Stimulated activated CD4-positive, alpha-beta T cell treated with anti-CD3 and anti-CD28 coated beads, Interleukin-4, amount 100 ng/mL, for 24 hours (primary cell): ENCODE data around the gene STRADA.
A peak's percentile ranks its signal among the peaks of the same experiment; 100 is the strongest.
"Not testable (repeated sequence)": the region's sequence is repeated elsewhere in the genome, so short reads cannot be mapped to it uniquely, and the experiment has no call there.

Experiments used
- DNase-seq: peaks from one replicate; pipeline ENCODE4 v3.0.0-alpha.2; 2020

The STRADA gene

DNA sequence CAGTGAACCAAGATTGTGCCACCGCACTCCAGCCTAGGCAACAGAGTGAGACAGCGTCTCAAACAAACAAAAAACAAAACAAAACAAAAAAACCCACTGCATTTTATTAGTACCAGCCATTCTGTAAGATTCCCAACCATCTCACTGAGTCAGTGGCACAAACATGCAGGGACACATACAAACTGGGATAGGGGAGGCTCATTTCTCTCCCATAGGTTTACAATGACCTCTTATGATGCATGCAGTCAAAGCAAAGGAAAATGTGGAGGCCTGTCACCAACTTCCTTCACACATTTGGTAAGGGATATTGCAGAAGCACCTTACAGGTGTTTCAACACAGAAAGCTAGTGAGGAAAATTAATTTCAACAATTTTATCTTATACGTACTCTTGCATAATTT, 12.4 kb upstream of the STRADA start:
- DNase-seq: no peak

DNA sequence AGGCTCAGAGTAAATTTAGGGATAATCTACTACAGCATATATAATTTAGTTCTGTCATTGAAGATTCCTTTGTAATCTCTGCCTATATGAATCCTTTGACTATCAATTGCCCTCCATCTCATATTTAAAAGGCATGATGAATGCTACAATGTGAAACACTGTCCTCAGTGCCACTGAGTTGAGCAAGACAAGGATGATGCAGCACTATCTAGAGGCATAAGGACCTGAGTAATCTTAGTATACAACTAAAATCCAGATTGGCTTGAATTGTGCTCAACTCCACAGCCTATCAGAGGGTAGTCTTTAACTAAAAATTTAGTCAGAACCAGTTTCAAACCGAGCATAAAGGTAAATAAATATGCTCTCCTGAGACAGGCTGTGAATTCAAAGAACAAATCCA, 11.6 kb upstream of the STRADA start:
- no peak for DNase-seq

DNA sequence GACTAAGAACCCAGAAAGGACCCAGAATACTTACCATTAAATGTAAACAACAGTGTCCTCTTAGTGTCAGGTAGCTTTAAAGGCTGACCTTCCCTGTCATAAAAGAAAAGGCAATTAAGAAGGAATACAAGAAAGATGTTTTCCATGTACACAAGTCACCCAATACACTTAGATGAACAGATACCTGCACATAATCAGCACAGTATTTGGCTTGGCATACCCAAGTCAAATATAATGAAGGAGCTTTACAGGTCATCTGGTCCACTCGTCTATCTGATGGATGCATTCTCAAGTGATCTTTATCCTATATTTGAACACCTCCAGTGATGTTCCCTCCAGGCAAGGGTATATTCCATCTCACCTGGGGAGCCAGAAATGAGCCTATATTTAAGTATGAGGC, 11.1 kb upstream of the STRADA start:
- no peak for DNase-seq

DNA sequence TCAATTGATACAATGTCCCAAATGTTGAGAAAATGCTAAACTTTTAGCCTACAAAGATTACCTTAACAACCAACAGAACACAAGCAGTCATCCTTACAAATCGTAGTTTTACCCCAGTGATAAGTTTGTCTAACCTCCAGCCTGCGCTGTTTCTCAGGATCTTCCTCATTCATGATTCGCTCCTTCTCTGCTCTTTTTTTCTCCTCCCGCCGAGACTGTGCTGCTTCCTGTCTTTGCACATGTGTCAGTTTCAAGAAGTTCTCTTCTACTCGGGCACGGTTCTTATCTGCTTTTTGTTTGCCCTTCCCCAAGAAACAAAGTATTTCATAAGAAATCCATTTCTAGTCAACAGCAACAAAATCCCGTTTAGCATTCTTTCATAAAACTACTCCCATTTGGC, 10.2 kb upstream of the STRADA start:
- peak; percentile 11 for DNase-seq

DNA sequence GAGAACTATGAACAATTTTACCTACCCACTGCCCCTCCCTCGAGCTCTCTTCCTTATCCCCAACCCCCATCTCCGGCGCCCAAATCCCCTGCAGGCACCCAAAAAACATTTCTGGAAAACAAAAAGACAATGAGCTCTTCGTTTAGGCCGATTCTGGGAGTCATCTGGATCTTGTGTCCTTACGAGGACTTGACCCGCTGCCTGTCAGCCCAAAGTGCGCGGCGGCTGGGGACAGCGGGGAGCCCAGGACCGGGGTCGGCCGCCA, 524 bp downstream of the STRADA start:
- DNase-seq: no peak

DNA sequence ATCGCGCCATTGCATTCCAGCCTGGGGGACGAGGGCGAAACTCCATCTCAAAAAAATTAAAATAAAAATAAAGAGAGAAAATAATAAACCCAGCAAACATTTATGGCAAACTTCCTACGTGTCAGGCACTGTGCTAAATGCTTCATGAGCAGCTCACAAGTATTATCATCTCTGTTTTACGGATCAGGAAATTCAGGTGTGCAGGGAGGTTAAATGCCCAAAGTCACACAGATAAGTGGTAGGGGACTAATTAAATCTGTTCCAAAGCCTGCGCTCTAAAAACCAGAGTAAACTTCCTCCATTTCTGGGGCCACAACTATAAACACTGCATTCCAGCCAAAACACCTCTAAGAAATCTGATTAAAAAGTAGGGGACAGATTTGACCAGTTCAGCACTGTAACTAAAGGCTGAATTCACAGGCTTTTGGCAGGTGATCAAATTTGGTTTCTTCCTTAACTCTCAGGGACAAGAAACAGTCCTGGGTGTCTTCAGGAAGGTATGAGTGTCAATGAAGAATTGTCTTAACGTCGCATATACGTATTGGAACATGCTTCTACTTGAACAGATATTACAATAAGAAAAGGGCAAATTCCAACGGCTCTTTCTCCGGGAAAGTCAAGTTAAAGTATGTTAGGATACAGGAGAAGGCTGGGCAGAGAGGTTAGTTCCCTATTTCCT, 996 bp downstream of the STRADA start:
- no peak for DNase-seq

DNA sequence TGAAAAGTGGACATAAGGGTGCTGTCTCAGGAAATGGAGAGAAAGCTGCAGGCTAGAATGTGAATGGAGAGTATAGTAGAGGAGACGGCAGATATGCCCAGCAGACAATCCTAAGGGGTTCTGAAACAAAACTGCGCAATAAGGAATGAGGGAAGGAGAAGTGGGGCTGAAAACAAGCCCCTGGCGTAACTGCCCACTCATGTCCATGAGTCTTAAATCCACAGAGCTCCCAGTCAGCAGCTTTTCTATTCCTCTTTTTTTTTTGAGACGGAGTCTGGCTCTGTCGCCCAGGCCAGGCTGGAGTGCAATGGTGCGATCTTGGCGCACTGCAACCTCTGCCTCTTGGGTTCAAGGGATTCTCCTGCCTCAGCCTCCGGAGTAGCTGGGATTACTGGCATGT, 5.9 kb downstream of the STRADA start:
- DNase-seq: no peak

DNA sequence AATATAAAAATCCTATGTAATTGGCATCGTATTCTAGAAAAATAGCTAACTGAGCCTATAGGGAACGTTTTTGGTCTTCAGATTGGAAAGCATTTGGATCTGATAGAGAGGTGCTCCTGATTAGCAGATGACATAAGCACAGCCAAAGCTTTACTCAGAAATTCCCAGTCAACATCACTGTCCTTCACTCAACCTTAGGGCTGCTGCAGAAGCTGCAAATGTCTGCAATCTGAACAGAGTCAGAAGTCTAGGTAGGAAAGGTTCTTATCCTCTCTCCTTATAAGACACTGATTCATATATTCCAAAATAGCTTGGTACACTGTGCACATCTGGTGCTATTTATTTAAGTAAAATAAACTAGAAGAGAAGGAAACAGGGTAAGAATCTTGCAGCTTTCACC, 19.2 kb downstream of the STRADA start:
- no peak for DNase-seq

DNA sequence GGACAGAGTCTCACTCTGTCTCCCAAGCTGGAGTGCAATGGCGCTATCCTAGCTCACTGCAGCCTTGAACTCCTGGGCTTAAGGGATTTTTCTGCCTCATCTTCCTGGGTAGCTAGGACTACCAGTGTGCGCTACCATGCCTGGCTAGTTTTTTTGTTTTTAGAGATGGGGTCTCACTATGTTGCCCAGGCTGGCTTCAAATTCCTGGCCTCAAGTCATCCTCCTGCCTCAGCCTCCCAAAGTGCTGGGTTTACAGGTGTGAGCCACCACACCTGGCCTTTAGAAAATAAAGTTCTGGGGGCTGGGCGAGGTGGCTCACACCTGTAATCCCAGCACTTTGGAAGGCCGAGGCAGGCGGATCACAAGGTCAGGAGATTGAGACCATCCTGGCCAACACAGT, 21.4 kb downstream of the STRADA start:
- DNase-seq: not testable (repeated sequence)

DNA sequence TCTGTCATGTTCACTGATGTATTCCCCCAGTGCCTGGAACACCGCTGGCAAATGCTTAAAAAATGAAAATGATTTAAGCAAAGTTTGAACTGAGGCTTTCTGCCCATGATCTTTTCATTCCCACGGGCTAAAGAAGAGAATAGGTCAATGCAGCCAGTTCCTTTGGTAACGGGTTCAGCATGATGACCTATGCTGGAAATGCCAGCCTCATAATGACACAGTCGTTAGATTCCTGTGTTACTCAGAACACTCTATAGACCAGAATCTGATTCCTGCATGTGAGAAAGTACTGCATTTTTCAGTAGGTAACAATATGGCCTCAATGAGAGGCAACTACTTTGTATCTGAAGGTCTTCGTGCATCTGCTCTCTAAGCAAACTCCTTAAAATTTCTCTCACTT, 22.6 kb downstream of the STRADA start:
- no peak for DNase-seq

DNA sequence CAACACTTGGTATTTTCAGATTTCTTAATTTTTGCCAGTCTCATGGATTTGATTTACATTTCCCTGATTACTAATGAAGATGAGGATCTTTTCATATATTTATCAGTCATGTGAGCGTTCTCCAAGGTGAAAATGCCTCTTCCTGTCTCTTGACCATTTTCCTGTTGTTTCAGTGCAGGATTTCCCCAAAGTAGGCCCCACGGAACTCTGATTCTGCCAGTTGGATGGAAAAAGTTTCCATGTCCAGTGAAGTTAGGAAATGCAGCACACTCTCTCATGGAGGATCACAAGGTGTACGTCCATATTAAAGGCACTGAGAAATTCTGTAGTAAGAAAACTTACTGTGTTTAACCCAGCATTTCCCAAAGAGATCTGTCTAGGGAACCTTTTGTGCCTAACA, 25.2 kb downstream of the STRADA start:
- no peak for DNase-seq

DNA sequence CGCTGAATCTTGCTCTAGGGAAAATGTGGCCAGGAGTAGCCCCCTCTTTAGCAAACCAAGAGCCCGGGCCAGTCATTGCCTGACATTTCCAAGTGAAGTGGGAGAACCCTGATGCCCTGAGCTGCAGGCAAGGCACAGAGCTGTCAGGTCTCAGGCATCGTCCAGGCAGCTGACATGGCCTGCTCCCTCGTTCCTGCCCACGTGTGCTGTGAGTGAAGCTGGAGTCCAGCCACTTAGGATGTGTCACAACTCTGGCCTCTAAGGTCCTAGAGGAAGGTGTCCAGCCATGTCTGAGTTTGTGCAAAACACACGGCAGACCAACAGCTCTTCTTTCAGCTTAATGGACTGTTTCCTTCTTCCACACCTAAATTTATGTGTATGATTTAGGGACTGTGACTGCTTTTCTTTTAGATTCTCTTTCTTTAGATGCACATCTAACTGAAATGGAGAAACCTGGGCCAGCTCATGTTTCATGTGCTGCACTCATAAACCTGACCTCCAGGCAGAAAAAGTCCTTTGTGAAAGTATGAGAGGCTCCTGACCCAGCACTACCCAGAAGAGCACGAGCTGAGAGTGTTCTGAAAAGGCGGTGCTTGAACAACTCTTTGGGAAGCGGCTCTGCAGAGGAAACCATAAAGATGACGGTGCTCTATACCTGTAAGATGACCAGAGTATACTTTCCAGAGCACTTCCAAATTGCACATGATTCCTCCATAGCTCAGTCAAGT, 26.9 kb downstream of the STRADA start:
- no peak for DNase-seq

DNA sequence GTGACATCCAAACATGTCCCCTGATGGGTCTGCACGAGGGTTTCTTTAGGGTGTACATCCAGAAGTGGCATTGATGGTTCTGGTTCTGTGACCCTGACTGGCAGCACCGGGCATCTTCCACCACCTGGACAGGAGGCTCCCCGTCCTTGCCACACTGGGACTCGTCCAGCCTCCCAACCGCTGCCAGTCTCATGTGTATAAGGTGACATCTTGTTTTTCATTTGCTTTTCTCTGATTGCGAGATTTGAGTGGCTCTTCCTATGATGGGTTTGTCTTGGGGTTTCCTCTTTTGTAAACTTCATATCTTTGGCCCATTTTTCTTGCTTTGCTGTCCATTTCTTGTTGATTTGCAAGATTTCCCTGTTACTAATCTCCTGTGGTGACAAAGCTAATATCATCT, 32.5 kb downstream of the STRADA start:
- DNase-seq: no peak

DNA sequence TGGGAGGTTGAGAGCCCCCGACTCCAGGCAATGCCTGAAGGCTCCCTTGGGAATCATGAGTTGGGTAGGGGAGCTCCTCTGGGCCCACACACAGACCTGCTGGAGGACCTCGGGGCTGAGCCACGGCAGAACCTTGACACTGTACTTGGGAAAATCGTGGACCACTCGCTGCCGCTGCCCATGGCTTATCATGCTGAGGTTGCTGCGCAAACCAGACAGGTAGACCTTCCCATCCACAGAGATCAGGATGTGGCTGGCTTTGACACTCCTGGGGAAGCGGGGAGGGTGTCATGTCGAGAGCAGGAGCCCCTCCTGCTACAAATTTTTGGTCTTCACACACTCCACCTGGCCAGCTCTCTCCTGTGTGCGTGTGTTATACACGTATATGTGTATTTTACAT, 34.4 kb downstream of the STRADA start:
- DNase-seq: no peak

DNA sequence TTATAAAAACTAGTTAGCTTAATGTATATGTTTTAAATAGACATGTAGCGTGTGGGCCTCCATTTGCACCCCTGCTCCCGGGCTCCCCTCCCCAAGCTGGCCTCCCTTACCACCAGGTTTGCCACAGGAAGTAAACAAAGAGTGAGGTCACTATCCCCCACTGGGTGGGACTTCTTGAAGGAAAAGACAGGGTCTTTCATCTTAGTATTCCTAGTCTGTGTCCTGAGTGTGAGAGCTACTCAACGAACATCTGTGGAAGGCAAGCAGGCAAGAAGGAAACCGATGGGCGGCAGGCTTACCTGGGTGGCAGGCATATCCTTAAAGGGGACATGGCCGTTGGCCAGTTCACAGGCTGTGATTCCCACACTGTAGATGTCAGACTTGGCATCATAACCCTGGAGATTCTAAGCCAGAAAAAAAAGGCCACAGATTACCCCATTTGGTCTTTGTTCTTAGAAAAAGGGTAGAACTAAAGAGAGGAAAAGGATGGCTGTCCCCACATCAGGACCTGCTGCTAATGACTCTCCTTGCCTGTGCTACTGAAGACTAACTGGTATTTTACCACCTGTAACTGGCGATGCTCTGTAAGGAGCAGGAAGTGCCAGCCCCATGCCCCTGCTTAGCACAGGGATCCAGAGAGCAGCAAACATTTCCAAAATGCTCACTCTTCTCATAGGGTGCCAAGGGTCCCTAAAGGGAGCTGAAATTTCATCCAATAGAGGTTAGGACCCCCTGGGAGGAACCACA, 35.1 kb downstream of the STRADA start:
- DNase-seq: no peak

DNA sequence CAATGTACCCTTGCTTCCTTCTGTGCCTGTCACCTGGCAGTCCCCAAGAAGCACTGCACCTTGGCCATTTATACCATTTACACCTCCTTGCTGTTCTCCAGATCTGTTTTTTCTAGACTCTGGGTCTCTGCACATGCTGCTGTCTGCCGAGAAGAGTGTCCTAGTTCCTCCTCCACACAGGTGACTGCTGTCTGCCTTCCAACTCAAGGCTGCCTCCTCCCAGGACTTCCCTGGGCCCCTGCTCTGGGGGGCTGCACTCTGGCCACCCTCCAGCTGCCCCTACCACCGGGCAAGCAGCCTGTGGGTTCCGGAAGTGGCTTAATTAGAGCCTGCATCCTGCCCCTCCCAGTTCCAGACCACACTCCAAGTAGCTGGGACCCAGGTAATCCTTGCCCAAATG, 35.9 kb downstream of the STRADA start:
- no peak for DNase-seq

DNA sequence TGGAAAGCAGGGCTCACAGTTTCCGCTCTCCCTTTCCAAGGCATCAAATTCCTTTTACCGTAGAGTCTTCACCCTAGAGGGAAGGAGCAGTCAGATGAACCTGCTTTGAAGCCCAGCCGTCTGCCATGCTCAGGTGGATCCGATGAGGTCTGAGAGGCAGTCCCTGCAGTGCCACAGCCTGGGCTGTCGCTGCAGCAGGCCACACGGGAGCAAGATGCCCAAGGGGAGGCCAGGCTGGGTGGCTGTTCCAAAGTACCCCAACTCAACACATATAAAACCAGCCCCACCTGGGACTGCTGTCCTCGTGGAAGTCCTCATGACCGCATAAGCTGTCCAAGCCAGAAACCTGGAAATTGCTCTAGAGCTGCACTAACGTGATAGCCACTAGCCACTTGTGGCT, 36.8 kb downstream of the STRADA start:
- DNase-seq: no peak

DNA sequence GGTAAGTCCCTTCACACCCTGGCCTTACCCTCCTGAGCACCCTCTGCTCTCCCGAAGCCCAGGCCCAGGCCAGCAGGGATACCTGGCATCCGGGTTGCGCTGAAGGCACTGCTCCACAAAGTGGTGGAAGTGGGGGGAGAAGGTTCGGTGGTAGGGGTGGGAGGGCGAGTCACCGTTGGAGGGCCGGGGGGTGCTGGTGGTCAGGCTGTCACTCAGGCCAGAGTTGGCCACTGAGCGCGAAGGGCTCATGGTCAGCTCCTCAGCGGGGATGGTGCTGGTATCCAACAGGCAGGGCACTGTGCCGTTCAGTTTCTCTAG, 37.4 kb downstream of the STRADA start:
- no peak for DNase-seq

DNA sequence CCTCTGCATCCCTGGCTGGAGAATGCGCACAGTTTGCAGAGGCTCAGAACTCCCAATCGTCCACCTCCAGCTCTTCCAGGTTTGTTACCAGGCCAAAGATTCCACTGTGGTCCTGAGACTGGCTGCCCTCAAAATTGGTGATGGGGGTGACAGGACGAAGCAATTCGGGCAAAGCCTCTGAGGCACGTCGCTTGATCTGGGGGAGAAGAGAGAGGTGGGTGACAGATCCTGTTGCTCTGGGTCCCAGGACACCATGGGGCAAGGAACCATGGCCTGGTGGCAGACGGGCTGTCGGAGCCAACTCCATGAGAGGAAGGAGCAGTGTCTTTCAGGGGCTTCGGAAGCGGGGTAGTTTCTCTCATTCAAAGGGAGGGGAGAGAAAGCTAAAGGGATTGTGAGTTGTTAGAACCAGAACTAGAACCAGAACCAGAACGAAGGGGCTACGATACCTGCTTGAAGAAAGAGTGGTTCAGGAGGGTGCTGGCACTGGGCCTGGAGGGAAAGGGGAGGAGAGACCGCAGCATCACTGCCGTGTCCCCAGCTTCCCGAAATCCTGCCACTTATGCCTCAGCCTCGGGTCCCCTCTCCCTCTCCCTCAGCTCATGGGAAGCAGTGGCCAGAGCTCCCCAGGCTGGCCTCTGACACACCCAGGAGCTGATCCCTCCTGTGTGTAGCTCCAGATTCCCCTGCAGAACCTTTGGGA, 37.9 kb downstream of the STRADA start:
- DNase-seq: no peak

DNA sequence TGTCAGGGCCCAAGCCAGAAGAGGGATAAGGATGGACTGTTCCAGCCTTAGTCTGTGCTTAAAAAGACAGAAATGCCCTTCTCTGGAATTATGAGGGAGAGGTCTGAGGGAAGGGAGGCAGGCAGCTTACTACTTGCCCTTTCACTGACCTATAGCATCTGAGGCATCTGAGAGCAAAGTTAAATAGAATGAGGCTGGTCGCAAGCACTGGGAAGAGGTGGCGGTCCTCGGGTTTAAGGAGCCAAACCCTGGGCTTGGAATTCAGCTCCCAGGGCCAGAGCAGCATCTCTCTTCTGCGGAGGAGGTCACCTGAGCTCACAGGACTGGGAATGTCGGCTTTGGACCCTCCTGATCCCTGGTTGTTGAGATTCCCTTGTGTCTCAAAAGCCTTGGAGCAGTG, 38.6 kb downstream of the STRADA start:
- no peak for DNase-seq

DNA sequence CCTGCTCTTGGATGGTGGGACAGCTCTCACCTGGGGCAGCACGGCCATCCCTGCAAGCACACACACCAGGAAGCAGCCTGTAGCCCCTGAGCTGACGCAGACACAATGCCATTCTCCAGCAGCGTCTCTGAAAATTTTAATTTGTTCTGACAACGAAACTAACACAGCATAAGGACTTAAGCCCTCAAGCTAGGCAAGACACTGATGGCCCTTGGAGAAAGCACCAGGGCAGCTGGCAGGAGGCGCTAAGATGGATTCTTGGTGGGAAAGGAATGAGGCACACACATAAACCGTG, 38.9 kb downstream of the STRADA start:
- no peak for DNase-seq

DNA sequence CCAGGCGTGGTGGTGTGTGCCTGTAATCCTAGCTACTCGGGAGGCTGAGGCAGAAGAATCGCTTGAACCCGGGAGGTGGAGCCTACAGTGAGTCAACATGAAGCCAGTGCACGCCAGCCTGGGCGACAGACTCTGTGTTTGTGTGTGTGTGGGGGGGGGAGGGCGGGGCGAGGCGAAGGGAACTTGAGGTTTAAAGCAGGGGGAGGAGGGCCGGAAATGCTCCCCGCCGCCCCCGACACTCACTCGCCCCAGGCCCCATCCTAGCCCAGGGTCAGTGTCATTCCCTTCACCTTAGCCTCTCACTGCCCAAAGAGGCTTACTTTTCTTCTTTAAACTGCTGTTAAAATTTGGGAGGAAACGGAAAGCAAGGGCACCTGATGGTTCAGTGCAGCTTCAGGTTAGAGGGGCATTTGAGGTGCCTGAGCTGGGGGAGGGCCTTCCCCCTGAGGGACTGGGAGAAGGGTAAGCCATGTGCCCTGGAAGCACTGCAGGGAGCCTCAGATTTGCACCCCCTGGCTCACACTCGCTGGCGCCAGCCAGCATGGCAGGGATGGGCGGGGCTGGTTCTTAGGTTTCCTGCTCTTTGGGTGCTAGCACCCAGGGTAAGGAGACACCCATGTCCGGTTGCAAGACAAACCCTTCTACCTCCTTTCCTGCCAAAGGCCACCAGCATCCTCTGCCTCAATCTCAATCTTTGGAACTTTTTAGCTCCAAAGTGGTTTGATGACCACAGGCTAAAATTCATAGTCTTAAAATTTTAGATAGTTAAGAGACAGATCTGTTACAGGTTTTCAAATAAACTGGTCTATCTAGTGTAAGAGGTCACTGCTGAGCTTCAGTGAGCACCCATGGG, 39.5 kb downstream of the STRADA start:
- DNase-seq: peak; percentile 74

DNA sequence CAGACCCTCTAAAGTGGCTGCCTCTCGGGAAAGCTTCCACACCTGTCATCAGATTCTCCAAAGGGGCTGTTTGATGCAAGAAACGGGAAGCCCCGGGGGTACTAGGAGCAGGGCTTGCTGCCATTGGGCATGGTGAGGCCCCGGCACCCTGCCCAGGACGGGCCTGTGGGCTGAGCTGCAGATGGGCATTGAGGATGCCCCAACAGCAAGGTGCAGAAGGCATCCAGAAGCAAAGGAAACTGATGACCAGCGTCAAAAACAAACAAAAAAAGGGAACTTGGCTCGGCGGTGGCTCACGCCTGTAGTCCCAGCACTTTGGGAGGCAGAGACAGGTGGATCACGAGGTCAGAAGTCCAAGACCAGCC, 40.2 kb downstream of the STRADA start:
- DNase-seq: no peak
